Tongue (tissue), 2 donors: Measurements from ENCODE around the gene CNOT8. TPM values are rescaled to one million over a fixed set of nuclear protein-coding genes. Genes with fewer than 3 reads are reported as not detected.
"Not testable (repeated sequence)": the region's sequence is repeated elsewhere in the genome, so short reads cannot be mapped to it uniquely, and the experiment has no call there.

Experiments used
- DNase-seq: peaks from one replicate; pipeline ENCODE4 v3.0.0-alpha.2; 2015
- total RNA-seq: library from RNA; depleted of rRNA; stranded (reverse); fragments of >200 nt; gene quantifications from one replicate; pipeline ENCODE4 v1.2.3, GENCODE V29; 2014

The CNOT8 gene
- total RNA-seq, 1 donor from 2014 or later, result 67.3 TPM

DNA sequence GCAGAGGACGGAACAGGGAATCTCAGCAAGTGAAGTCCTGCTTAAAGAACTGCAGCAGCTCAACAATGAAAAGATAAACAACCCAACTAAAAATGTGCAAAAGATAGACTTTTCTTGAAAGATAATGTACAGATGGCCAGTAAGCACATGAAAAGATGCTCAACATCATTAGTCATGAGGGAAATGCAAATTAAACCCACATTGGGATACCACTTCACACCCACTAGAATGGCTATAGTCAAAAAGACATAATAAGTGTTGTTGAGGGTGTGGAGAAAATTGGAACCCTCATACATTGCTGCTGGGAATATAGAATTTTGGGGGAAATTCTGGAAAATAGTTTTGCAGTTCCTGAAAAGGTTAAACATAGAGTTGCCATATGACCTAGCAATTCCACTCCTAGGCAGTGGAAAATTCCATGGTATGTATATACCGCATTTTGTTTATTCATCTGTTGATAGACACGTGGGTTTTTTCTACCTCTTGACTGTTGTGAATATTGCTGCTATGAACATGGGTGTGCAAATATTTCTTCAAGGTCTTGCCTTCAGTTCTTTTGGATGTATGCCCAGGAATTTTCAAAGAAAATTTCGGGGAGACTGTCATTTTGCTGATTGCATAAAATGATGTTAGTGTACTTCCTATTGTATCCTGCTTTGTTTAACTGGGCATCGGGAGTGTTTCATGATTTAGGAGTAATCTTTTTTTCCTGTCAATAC, 7.2 kb downstream of the CNOT8 start:
- no peak for DNase-seq

DNA sequence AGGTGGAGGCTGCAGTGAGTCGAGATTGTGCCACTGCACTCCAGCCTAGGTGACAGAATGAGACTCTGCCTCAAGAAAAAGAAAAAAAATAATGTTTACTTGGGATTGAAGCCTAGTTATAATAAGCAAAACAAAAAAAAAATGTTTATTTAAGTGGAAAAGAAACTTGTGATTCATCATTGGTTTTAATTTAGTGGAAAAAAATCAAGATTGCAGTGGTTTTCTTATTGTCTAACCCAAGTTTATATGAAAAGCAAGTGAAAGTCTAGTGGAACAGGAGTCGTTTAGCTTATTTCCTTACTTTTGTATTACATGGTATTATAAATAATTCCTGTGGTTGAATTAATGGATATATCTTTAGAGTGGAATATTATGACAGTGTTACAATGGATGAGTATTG, 8.4 kb downstream of the CNOT8 start:
- DNase-seq, result no peak

DNA sequence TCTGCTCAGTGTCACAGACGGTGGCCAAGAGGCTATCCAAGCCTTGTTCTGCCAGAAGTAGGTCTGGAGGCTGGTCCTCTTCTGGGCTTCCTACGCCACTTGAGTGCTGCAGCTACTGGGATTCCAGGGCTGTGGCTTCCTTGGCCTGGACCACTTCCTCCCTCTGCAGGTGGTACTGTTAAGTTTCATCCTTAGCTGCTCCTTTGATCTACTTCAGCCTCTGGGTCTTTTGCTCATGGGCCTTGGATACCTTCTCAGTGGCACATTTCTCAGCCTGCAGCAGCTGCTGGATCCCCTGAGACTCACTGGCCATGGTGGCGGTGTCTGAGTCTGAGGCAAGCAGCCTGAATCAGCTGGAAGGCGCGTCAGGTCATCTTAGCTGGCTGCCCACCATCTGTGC, 10.3 kb downstream of the CNOT8 start:
- DNase-seq, result peak; percentile 35

DNA sequence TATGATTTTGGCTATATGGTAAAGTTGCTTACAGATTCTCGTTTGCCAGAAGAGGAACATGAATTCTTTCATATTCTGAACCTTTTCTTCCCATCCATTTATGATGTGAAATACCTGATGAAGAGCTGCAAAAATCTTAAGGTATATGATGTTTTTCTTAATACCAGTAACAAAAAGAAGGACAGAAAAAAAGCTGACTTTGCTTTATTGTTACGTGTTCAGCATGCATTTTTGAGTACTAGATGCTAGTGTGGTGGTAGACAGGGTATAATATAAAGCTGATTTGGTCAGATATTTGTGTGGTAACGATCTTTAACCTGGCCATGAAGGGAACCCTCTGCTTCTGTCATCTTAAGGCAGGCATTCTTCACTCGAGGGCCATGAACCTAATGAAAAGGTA, 13.3 kb downstream of the CNOT8 start:
- DNase-seq, result no peak

DNA sequence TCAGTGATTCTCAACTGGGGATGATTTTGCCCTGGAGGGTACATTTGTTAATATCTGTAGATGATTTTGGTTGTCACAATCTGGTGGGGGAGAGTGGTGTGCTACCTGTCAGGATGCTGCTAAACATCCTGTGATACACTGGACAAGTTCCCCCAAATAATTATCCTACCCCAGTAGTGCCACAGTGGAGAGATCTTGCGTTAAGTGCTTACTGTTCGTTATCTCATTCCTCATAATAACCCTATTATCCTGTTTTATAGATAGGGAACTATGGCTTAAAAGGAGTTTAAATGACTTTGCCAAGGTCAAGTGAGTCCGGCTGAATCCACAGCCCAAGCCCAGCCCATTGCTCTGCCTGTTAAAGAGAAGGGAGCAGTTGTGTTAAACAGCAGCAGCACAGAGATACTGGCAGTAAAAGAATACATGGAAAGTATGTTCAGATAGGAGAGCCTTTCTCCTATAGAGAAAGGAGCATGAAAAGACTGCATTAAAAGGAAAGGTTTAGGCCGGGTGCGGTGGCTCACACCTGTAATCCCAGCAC, 15.4 kb downstream of the CNOT8 start:
- DNase-seq, result no peak

DNA sequence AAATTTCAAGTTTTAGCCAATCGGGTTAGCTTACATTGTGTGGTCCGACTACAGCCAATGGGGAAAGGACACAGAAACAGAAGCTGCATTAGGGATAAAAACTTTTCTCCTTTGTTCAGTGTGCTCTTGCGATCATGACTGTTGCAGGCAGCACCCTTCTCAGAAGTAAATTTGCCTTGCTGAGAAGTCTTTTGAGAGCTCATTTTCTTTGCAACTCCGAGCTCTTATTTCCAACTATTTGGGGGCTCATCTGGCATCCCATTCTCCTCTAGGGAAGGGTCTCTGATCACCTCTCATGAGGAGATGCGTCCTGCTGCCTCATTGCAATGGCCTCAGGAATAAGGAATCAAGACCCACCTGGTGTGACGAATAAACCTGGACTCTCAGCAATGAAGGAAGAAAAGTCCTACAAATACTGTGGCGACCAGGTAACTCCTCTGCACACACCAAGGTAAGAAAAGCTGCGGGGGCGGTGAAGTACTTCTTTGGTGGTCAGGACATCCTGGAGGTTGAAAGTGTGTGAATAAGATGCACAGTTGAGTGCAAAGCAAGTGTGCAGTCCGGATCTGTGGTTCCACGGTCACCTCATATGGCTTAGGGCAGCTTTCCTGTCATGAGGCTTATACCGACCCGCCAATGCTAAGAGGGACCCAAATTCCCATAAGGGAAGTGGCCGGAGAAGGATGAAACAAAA, 20.4 kb downstream of the CNOT8 start:
- DNase-seq, result no peak

DNA sequence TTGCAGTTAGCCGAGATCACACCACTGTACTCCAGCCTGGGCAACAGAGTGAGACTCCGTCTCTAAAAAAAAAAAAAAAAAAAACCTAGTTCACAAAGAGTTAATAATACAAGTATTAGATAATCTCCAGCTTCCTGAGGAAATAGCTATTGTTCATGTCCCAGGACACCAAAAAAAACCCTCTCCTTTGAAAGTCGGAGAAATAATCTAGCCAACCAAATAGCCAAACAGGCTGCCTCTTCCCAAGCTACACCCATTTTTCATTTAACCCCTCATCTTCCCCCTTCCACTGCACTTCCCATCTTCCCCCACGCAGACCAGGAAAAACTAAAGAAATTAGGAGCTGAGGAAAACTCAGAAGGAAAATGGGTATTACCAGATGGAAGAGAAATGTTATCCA, 23.6 kb downstream of the CNOT8 start:
- no peak for DNase-seq

DNA sequence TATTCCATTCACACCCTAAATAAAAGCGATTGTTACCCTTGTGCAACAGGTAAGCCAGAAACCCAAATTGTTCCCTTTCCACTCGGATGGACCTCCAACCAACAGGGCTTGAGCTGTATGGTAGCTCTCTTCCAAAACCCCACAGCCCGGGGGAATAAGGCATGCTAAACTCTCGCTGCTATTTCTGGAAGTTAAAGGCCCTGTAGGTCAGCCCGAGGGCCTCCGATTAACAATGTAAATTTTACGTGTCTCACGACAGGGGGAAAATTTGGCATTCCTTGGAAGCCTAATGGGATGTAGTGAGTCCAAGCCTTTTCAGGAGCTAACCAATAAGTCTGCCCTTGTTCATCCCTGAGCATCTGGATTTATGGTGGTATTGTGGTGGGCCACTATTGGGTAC, 26.0 kb downstream of the CNOT8 start:
- DNase-seq, result no peak

DNA sequence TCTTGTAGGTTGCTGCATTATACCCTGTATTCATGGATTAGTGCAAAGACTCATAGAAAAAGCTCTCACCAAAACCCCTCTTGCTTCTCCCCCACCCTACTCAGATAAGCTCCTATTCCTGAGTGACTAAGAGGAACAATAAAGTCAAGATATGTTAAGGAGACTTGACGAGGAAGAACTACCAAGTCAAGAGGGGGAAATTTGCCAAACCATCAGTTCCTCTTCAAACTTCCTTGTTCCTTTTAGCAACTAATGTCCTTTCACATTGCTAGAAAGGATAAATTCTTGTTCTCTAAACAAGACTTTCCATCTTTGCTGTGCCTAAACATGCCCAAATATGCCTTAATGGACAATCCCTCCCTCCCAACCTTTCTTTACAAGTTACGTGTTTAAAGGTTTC, 27.0 kb downstream of the CNOT8 start:
- no peak for DNase-seq

DNA sequence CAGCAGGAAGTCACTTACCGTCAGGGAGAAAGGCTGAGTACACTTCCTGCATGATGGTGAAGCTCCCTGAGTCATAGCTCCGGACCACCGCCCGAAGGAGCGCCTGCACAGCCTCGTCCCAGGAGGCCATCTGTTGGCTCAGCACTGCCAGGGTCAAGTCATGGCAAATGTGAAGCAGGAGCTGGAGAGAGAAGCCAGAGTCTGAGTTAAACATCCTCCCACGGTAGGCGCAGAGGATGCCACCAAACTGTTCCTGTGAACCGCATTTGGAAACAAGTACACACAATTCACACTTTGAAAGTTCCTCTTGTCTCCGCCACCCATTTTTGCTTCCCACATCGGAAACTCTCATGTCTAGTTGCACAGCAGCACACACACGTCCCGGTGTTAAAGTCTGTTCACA, 33.9 kb downstream of the CNOT8 start:
- no peak for DNase-seq

DNA sequence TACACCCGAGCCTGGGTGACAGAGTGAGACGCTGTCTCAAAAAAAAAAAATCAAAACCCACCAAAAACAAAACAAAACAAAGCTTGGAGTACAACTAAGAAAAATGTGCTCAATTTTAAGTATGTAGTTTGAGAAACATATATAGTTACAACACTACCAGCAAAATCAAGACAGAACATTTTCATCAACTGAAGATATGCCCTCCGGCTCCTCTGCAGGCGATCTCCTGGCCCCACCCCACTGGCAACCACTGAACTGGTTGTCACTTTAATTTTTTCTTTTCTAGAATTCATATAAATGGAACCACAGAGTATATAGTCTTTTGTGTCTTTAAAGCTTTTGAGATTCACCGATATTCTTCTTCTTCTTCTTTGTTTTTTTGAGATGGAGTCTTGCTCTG, 35.0 kb downstream of the CNOT8 start:
- DNase-seq, result no peak

DNA sequence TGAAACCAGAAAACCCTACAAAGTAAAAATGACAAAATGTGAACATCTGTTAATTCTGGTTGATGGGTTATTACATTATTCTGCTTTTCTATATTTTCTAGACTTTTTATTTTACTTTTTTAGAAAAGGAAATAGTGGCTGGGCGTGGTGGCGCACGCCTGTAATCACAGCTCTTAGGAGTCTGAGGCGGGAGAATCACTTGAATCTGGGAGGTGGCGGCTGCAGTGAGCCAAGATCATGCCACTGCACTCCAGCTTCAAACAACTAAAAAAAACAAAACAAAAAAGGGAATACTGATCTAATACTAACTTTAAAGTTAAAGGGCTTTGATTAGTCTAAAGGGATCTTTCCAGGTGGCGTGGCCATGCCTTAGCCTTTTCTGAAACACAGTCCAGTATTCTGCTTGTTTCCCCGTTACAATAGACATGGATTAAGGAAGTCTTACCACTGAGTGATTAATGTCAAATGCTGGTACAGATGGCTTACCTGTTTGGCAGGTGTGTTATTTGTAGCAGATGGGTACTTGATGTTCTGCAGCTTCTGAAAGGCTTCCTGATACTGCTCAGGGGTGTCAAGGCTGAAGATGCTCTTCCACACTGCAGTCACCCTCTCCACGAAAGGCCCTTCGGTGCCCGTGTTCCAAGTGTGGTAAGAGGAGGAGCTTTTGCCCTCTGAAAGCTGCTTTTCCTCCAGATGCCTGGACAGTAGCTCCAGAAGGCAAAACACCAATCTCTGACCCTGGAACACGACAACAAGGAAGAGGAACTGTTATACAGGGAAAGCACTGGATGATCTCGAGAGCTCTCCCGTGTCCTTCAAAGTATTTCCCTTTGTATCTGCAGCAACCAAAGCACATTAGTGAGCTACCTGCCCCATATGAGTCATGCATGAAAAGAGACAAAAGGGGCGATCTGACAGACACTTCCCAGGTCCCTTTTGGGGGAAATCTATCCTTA, 37.5 kb downstream of the CNOT8 start:
- DNase-seq, result no peak

DNA sequence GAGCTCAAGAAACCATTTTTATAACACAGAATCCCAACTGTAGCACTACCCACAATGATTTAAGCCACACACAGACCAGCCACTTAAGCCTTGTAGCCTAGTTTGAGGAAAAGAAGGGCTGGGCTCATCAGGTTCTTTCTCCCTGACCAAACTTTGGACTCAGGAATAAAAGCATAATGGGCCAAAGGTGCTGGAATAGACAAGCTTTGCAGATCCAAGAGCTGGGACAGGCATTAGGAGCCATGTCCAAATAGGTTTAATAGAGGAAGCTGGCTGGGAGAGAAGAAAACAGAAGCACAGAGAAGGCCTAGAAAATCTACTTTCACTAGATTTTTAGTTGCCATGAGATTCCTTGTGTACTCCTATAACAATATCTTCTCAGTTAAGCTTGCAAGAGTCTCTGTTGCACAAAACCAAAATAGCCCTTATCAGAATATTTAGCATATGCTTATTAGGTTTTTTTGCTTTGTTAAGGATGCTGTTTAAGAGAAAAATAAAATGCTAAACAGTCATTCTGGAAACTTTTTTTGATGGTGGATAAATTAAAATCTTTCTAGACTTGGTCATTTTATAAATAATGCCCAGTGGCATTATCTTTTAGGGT, 38.2 kb downstream of the CNOT8 start:
- no peak for DNase-seq

DNA sequence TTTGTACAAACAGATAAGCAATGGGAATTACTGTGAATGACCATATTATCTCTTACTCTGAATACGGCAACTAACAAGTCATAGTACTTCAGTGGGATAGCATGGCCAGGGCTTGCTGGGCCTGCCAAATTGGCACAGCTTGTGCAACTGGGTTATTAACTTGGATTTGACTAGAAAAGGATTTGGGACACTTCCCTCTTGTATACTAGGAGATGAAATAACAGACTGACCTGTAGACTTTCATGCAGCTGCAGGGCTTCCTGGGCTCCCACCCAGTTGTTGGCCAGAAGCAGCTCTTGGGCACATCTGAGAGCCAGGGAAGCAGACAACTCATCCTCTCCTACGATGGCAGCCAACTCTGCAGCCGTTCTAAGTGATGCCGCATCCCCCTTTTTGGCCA, 39.8 kb downstream of the CNOT8 start:
- DNase-seq, result no peak

DNA sequence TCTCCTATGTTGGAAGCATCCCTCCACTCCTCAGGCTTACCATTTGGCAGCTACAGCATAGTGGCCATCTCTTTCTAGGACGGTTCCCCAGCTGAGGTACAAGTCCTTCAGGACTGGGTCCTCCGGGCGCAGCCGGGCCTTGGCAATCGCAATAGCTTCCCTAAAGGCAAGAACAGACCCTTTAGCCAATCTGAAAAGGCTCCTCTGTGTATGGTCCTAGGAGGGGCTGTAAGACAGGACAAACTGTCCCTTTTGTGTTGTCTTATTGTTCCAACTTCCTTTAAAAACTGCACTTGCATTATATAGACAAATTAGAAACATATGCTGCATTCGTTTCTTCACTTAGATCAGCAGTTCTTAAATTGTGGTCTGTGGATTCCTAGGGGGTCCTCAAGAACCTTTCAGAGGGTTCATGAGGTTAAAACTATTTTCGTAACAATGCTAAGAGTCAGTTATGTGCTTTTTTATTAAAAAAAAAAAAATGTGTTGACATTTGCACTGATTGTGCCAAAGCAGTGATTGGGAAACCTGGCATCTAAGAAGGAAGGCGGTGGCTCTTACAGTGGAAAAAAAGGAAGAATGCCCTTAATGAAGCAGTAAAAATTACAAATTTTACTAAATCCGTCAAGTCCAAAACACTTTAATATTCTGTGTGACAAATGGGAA, 40.9 kb downstream of the CNOT8 start:
- peak; percentile 1 for DNase-seq

DNA sequence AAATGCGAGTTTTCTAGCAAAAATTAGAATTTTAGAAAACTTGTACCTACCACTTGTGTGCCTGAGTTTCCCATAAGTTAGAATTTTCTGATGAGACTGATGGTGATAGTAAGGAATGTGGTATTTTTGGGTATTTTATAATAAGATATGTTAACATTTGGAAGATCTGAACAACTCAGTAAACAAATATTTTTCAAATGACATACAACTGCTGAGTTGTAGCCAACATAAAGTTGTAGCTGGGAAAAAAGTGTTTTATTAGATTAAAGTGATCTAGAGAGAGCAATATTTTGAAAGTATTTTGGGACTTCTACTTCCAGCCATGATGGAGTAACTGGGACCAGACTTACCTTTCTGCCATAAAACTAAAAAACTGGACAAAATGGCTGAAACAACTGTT, 41.6 kb downstream of the CNOT8 start:
- no peak for DNase-seq

DNA sequence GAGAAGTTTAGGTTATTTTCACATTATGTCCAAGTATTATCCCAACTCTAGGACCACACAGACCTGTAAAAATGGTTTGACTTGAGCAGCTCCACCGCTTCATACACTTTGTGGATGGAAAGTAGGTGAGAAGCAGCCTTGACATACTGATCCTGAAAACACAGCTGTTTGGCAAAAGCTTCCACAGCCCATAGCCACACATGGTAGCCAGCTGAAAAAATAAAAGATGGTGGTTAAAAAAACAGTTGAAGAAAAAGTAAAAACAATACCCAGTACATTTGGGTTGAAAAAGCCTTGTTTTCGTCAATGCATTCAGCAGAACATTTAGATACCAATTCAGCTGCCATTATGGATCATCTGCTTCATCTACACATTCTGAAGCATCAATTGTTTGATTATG, 42.8 kb downstream of the CNOT8 start:
- DNase-seq, result no peak

DNA sequence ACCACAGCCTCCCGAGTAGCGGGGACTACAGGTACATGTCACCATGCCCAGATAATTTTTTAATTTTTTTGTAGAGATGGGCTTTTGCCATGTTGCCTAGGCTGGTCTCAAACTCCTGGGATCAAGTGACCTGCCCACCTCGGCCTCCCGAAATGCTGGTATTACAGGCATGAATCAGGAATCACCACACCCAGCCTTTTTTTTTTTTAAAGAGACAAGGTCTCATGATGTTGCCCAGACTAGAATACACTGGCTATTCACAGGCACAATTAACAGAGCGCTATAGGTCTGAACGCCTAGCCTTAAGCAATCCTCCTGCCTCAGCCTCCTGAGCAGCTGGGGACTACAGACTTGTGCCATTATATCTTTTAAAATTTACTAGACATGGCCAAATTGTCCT, 43.5 kb downstream of the CNOT8 start:
- DNase-seq, result no peak

DNA sequence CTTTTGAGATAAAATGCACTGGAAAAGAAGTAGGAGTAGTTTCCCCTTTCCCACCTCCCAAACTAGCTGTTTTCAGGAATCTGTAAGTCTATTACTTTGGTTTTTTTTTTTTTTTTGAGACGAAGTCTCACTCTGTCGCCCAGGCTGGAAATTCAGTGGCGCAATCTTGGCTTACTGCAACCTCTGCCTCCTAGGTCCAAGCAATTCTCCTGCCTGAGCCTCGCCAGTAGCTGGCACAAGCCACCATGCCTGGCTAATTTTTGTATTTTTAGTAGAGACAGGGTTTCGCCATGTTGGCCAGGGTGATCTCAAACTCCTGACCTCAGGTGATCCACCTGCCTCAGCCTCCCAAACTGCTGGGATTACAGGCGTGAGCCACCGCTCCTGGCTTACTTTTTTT, 47.2 kb downstream of the CNOT8 start:
- DNase-seq, result not testable (repeated sequence)

DNA sequence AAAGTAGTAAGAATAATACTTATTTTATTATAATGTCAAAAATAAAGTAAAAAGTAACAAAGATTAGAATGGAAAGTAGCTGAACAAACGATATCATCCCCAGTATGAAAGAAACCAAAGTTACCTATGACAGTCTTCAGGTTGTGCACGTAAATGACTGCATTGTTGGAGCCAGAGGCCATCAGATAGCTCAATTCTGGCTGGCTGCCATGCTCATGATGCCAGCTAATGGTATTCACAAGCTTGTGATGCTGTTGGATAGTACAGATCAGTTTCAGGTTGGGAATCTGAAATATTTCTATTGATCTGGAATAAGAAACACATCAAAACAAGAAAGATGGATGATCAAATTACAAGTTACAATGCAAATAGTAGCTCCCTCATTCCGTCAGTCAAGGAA, 58.4 kb downstream of the CNOT8 start:
- no peak for DNase-seq

DNA sequence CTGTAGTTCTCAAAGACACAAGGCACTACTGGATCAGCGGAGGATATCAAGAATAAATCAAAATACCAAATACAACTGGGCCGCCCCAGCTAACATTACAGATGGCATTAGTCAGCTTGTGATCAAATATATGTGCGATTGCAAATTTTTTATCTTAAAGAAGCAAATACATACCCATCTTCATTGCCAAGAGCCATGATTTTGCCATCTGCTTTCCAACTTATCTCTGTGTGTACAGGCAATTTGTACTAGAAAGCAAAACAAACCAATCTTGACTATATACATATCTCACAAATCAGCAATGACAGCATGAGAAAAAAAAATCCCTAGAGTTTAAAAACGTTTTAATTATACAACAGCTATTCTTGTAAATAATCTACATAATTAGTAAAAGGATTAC, 59.3 kb downstream of the CNOT8 start:
- no peak for DNase-seq
